Activated T-cell treated with anti-CD3 and anti-CD28 coated beads, Interleukin-2, amount 50 U/mL, for 1 hour (primary cell): ENCODE data around the gene CRISPLD2.
"Not testable (repeated sequence)": the region's sequence is repeated elsewhere in the genome, so short reads cannot be mapped to it uniquely, and the experiment has no call there.

Experiments
- DNase-seq: peaks from one replicate; pipeline ENCODE4 v3.0.0-alpha.2; 2020

Gene CRISPLD2

GRCh38 chr16:84937196-84938005 is 117.6 kb downstream of the CRISPLD2 start:
- no peak for DNase-seq

DNA sequence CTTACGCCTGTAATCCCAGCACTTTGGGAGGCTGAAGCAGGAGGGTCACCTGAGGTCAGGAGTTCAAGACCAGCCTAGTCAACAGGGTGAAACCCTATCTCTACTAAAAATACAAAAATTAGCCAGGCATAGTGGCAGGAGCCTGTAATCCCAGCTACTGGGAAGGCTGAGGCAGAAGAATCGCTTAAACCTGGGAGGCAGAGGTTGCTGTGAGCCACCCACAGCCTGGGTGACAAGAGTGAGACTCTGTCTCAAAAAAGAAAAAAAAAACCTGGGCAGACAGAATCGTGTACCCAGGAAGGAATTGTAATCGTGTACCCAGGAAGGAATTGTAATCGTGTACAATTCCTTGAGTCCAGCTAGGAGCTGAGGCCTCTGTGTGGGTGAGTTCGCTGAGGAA is 118.8 kb downstream of the CRISPLD2 start:
- not testable (repeated sequence) for DNase-seq

DNA sequence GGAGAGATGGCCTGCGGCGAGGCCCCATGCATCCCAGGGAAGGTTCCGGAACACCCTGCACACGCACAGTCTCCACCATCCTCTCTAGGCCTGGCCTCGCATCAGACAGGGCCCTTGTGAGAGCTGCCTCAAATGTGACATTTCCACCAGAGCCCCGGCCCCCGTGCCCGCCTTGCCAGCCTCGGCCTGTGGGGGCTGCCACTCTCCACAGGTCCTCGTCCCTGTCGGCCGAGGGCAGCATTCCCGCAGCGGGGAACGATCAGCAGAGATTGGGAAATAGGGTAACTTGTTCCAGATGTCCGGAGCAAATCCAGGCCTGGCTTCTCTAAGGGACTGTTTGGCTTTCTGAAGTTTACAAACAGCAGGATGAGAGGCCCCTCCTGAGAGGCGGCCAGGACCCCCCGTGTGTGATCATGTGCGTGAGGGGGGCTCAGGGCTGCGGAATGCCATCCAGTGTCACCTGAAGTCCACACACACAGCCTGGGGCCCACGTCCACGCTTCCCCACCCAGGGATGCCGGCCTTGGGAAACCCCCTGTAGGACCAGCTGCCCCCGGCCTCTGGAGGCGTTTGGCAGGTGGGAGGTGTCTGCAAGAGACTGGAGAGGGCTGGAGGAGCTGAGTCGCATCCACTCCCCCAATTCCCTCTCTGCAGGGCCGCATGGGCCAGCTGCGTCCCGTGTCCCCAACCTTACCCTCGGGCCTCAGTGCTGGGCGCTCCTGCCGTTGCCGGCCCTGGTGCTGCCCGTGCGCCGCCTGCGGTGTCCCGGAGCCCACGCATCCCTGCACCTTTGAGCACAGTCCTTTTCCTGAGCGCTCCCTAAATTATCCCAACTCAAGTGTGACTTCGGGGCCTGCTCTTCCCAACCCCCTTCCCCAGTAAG is 121.1 kb downstream of the CRISPLD2 start:
- no peak for DNase-seq

- DNase-seq = no peak
These were observed 122.1 kb downstream of the CRISPLD2 start for GRCh38 chr16:84941921-84942320.

GRCh38 chr16:84942786-84943185 is 123.0 kb downstream of the CRISPLD2 start:
- no peak for DNase-seq

- no peak for DNase-seq
These were observed 123.8 kb downstream of the CRISPLD2 start for GRCh38 chr16:84943620-84944019.

- DNase-seq = no peak
These were observed 127.2 kb downstream of the CRISPLD2 start for GRCh38 chr16:84947022-84947421.

- no peak for DNase-seq
These were observed 128.4 kb downstream of the CRISPLD2 start for GRCh38 chr16:84947996-84948850.

GRCh38 chr16:84948851-84949610 is 129.2 kb downstream of the CRISPLD2 start:
- no peak for DNase-seq

DNA sequence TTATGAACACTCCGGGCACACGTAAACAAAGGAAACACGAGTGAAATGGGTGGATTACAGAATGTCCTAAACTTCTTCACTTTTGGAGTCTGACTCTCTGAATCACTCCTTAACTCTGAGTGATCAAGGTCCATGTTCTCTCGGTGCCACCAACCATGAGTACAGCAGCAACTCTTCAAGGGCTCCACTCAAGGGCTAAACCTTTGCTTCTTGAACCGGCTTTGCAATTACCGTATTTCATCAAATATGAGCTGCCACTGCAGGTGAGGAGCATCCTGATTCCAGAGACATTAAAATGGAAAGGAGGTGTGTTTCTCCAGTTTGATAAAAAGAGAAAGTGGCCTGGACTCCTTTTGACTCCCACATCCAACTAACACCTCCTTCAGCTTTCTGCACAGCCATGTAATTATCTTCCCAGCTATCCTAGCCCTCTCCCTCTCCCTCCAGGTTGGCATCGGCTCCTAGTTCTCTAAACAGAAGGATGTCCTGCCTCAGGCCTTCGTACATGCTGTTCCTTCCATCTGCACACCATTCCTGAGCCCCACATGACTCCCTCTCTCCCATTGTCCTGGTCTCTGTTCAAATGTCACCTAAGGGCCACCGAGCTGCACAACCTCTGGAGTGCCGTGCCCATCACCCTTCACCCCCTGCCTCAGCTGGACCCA is 130.1 kb downstream of the CRISPLD2 start:
- DNase-seq = no peak

GRCh38 chr16:84950906-84951305 is 131.1 kb downstream of the CRISPLD2 start:
- peak; percentile 31 for DNase-seq

- peak; percentile 61 for DNase-seq
These were observed 132.8 kb downstream of the CRISPLD2 start for GRCh38 chr16:84952335-84953189.

- no peak for DNase-seq
These were observed 133.5 kb downstream of the CRISPLD2 start for GRCh38 chr16:84953190-84953746.

GRCh38 chr16:84955427-84955826 is 135.6 kb downstream of the CRISPLD2 start:
- DNase-seq = no peak

DNA sequence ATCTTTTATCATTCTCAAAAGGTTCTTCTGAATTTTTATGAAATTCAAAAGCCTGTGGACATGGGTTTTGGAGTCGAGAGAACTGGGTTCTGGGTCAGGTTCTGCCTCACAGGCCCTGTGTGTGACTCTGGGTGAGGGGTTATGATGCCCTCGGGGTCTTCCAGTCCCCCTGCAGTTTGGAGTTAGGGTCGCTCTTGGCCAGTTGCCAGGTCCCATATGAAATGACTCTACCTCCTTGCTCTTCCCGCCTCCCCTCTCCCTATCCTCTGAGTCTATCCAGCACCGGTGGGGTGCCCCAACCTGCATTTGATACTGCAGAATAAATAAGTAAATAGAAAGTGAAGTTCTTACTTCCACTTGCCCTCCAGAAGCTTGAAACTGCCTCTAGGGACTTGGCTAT is 137.4 kb downstream of the CRISPLD2 start:
- DNase-seq = no peak

- no peak for DNase-seq
These were observed 138.0 kb downstream of the CRISPLD2 start for GRCh38 chr16:84957792-84958191.
